ENCODE results near the gene CNOT3. TPM values are rescaled to one million over a fixed set of nuclear protein-coding genes. Genes with fewer than 3 reads are reported as not detected.

Gene CNOT3
- total RNA-seq, 1 experiment from 2014 or later: 91.2 TPM

GRCh38 chr19:54125713-54126112, 11.8 kb upstream of the CNOT3 start:
- Mint-ChIP-seq H3K4me3 (no peak overlapping the region), H3K9me3 (no peaks in the 10 kb centered on the region), H3K4me1 (no peaks in the 10 kb centered on the region), H3K36me3 (ENCODE audit: insufficient read depth in 1 of 3, low read depth in 3 of 3) (peaks cover 37 to 74% (median 74%) of the 10 kb centered on the region in 3 experiments; a peak in 6 of 7 replicates), H3K27ac (no peak overlapping the region), H3K27me3 (ENCODE audit: low read depth) (no peaks in the 10 kb centered on the region)
- Histone ChIP-seq H3K18ac (ENCODE audit: insufficient read length, low read depth, low read length) (no peak overlapping the region), H3K79me2 (ENCODE audit: insufficient read depth, low read length) (no peaks in the 10 kb centered on the region), H4K5ac (ENCODE audit: insufficient read length, low read depth, low read length) (no peak overlapping the region), H3K4me2 (ENCODE audit: insufficient read depth, insufficient read length, low read length) (no peak overlapping the region), H3K9ac (ENCODE audit: extremely low read depth, insufficient read length, low read length) (no peak overlapping the region), H3K14ac (ENCODE audit: insufficient read depth, low read length) (no peak overlapping the region), H2BK20ac (ENCODE audit: low read depth, low read length, poor library complexity, severe bottlenecking) (no peak overlapping the region), H2BK5ac (ENCODE audit: insufficient read length, low read length) (no peak overlapping the region), H2AFZ (ENCODE audit: low read length) (no peak overlapping the region), H3K4ac (ENCODE audit: low read depth, low read length) (no peak overlapping the region), H4K20me1 (ENCODE audit: control insufficient read depth, insufficient read depth, insufficient read length) (no peaks in the 10 kb centered on the region), H3K27ac (ENCODE audit: insufficient read length, low read depth, low read length) (no peak overlapping the region), H2AK5ac (ENCODE audit: insufficient read length, low read length) (no peak overlapping the region), H3K4me1 (ENCODE audit: insufficient read depth, low read length) (no peaks in the 10 kb centered on the region), H3K79me1 (ENCODE audit: insufficient read depth, low read depth, low read length, poor library complexity, severe bottlenecking) (no peaks in the 10 kb centered on the region), H3K56ac (ENCODE audit: insufficient read length, low read depth, low read length) (no peak overlapping the region), H2BK120ac (ENCODE audit: low read depth, low read length, poor library complexity, severe bottlenecking) (no peak overlapping the region), H2BK12ac (ENCODE audit: insufficient read length, low read depth, low read length) (no peak overlapping the region), H3K27me3 (ENCODE audit: insufficient read depth, low read length) (no peaks in the 10 kb centered on the region), H3K23ac (ENCODE audit: insufficient read length, low read depth, low read length) (no peak overlapping the region), H2BK15ac (ENCODE audit: low read depth, low read length) (no peak overlapping the region), H4K8ac (replicated peaks; ENCODE audit: insufficient read length, low read depth, low read length) (no peak overlapping the region), H3T11ph (ENCODE audit: low read length) (no peak overlapping the region), H4K91ac (ENCODE audit: insufficient read length, low read depth, low read length) (no peak overlapping the region), H3K23me2 (ENCODE audit: insufficient read length, low read depth, low read length, poor library complexity, severe bottlenecking) (no peaks in the 10 kb centered on the region), H3K9me3 (ENCODE audit: control insufficient read depth, low read depth, low read length) (no peaks in the 10 kb centered on the region)
- no peak for TF ChIP-seq CTCF (conservative IDR thresholded peaks at IDR 0.05)
- DNase-seq: no peak
- WGBS (ENCODE audit: extremely low coverage, insufficient read length, low lambda C conversion rate): no CpG with 5 or more reads among the region's 9 CpGs

Measured in H9 (cell line).